GM23338 (cell line): ENCODE data around the gene GCHFR.

Experiments used
- CREB1 ChIP-seq: fragments of 250-450 bp; sonication (Bioruptor Pico); IDR thresholded peaks from 2 replicates; pipeline ENCODE4 v1.5.0; 2020; ENCODE audit warnings: low read depth, mild to moderate bottlenecking, moderate library complexity
- CTCF ChIP-seq, 2 experiments: fragments of 200-600 bp in 1 of 2; sonication (generic) in 1 of 2; conservative IDR thresholded peaks; 2 replicates each; pipeline versions ENCODE4 v1.5.1 to v1.6.1; 2016 to 2017; ENCODE audit warnings: antibody characterized with exemption in 2 of 2, low read depth in 2 of 2, mild to moderate bottlenecking in 2 of 2, moderate library complexity in 1 of 2
- ETS1 ChIP-seq: IDR thresholded peaks from 2 replicates; pipeline ENCODE4 v1.6.1; 2016; ENCODE audit warnings: antibody characterized with exemption
- EZH2 ChIP-seq: fragments of 200-600 bp; sonication (generic); IDR thresholded peaks from one replicate; pipeline ENCODE4 v1.8.0; 2017; ENCODE audit warnings: antibody characterized with exemption, mild to moderate bottlenecking, low read depth; ENCODE audit not compliant: unreplicated experiment
- EZH2phosphoT487 ChIP-seq: fragments of 200-600 bp; sonication (generic); IDR thresholded peaks from one replicate; pipeline ENCODE4 v1.8.1; 2018; ENCODE audit warnings: antibody characterized with exemption; ENCODE audit not compliant: unreplicated experiment
- JUNB ChIP-seq: IDR thresholded peaks from one replicate; pipeline ENCODE4 v1.6.1; 2016; ENCODE audit warnings: antibody characterized with exemption; ENCODE audit not compliant: unreplicated experiment
- NANOG ChIP-seq: IDR thresholded peaks from 2 replicates; pipeline ENCODE4 v1.6.1; 2016; ENCODE audit warnings: antibody characterized with exemption, borderline replicate concordance
- POLR2AphosphoS5 ChIP-seq: IDR thresholded peaks from 2 replicates; pipeline ENCODE4 v1.6.1; 2016; ENCODE audit warnings: antibody characterized with exemption, low read depth
- REST ChIP-seq: IDR thresholded peaks from one replicate; pipeline ENCODE4 v1.6.1; 2018; ENCODE audit warnings: antibody characterized with exemption; ENCODE audit not compliant: unreplicated experiment
- STAT1 ChIP-seq: IDR thresholded peaks from one replicate; pipeline ENCODE4 v1.6.1; 2016; ENCODE audit warnings: antibody characterized with exemption; ENCODE audit not compliant: unreplicated experiment
- ZNF331 ChIP-seq: fragments of 250-450 bp; sonication (Bioruptor Pico); IDR thresholded peaks from 2 replicates; pipeline ENCODE4 v1.5.0; 2020; ENCODE audit warnings: low read depth, mild to moderate bottlenecking, moderate library complexity
- ZNF462 ChIP-seq: fragments of 250-450 bp; sonication (Bioruptor Pico); IDR thresholded peaks from 2 replicates; pipeline ENCODE4 v1.5.0; 2020; ENCODE audit warnings: mild to moderate bottlenecking, moderate library complexity

- TF ChIP-seq CTCF (conservative IDR thresholded peaks at IDR 0.05; ENCODE audit: low read depth in 2 of 2), result no peak
- no peak for TF ChIP-seq REST
- no peak for TF ChIP-seq EZH2
- TF ChIP-seq CREB1, result no peak
- TF ChIP-seq ZNF462 (CRISPR knock-in tag), result no peak
- TF ChIP-seq JUNB, result no peak
- no peak for TF ChIP-seq POLR2AphosphoS5
- TF ChIP-seq ZNF331 (CRISPR knock-in tag), result no peak
- no peak for TF ChIP-seq STAT1
- TF ChIP-seq EZH2phosphoT487, result no peak
- TF ChIP-seq NANOG, result no peak
- TF ChIP-seq ETS1, result no peak
Measured at GRCh38 chr15:40768521-40769273, 4.8 kb downstream of the GCHFR start.
